Neuronal stem cell (in vitro differentiated cells): ENCODE results near the gene CCS.

ENCODE experiments used
- DNase-seq: peaks from one replicate; pipeline ENCODE4 v3.0.0-alpha.2; 2013; ENCODE audit warnings: low spot score
- H2AFZ ChIP-seq: one replicate; pipeline ENCODE4 v1.6.1; 2013; ENCODE audit warnings: mild to moderate bottlenecking, low read length, inconsistent platforms
- H2AK5ac ChIP-seq: 2 replicates; pipeline ENCODE4 v1.6.1; 2013; ENCODE audit warnings: low read depth, mild to moderate bottlenecking, inconsistent platforms, low read length, moderate library complexity, mixed read lengths
- H2BK120ac ChIP-seq: 2 replicates; pipeline ENCODE4 v1.6.1; 2013; ENCODE audit warnings: low read depth, mild to moderate bottlenecking, inconsistent platforms, low read length, moderate library complexity, mixed read lengths
- H2BK12ac ChIP-seq: one replicate; pipeline ENCODE4 v1.6.1; 2013; ENCODE audit warnings: low read length, inconsistent platforms
- H2BK15ac ChIP-seq: 2 replicates; pipeline ENCODE4 v1.6.1; 2013; ENCODE audit warnings: mild to moderate bottlenecking, low read length, inconsistent platforms, mixed read lengths
- H2BK5ac ChIP-seq: one replicate; pipeline ENCODE4 v1.6.1; 2013; ENCODE audit warnings: inconsistent platforms, mild to moderate bottlenecking, low read length, moderate library complexity
- H3K14ac ChIP-seq: one replicate; pipeline ENCODE4 v1.6.1; 2013; ENCODE audit warnings: low read length, inconsistent platforms
- H3K18ac ChIP-seq: 2 replicates; pipeline ENCODE4 v1.6.1; 2013; ENCODE audit warnings: low read length, inconsistent platforms
- H3K23ac ChIP-seq: 2 replicates; pipeline ENCODE4 v1.6.1; 2013; ENCODE audit warnings: low read depth, mild to moderate bottlenecking, mixed read lengths, low read length, inconsistent platforms; ENCODE audit not compliant: poor library complexity
- H3K27ac ChIP-seq: replicated peaks from 3 replicates; pipeline ENCODE4 v1.5.1; 2013; ENCODE audit warnings: low read length, inconsistent platforms
- H3K27me3 ChIP-seq, 3 experiments: 2 replicates each; pipeline ENCODE4 v1.6.1; 2013; ENCODE audit warnings: low read length in 3 of 3, mild to moderate bottlenecking in 2 of 3, inconsistent platforms in 1 of 3, low read depth in 1 of 3, mixed read lengths in 1 of 3, moderate library complexity in 1 of 3; ENCODE audit not compliant: control insufficient read depth in 3 of 3, insufficient read depth in 3 of 3
- H3K36me3 ChIP-seq, 2 donors: replicated peaks in 1 of 2; 2 replicates each; pipeline ENCODE4 v1.6.1; 2013; ENCODE audit warnings: low read length in 2 of 2; ENCODE audit not compliant: control insufficient read depth in 2 of 2, insufficient read depth in 2 of 2
- H3K4ac ChIP-seq: 2 replicates; pipeline ENCODE4 v1.6.1; 2013; ENCODE audit warnings: inconsistent platforms, mild to moderate bottlenecking, low read length, moderate library complexity
- H3K4me1 ChIP-seq, 2 donors: 1 replicate in 1 of 2; 2 replicates in 1 of 2; pipeline ENCODE4 v1.6.1; 2013; ENCODE audit warnings: low read length in 2 of 2, low read depth in 1 of 2; ENCODE audit not compliant: control insufficient read depth in 2 of 2, insufficient read depth in 1 of 2
- H3K4me2 ChIP-seq: one replicate; pipeline ENCODE4 v1.6.1; 2013; ENCODE audit warnings: mild to moderate bottlenecking, low read length, inconsistent platforms; ENCODE audit not compliant: insufficient read depth, poor library complexity, severe bottlenecking
- H3K4me3 ChIP-seq, 2 donors: 2 replicates each; pipeline ENCODE4 v1.5.1; 2013; ENCODE audit warnings: low read length in 2 of 2, mild to moderate bottlenecking in 2 of 2, inconsistent platforms in 1 of 2, moderate library complexity in 1 of 2
- H3K79me1 ChIP-seq: one replicate; pipeline ENCODE4 v1.6.1; 2013; ENCODE audit warnings: low read depth, mild to moderate bottlenecking, inconsistent platforms, low read length, moderate library complexity
- H3K9ac ChIP-seq: one replicate; pipeline ENCODE4 v1.6.1; 2013; ENCODE audit warnings: mild to moderate bottlenecking, low read depth, low read length, inconsistent platforms; ENCODE audit not compliant: poor library complexity
- H3K9me3 ChIP-seq, 2 donors: replicated peaks in 1 of 2; 2 replicates each; pipeline versions ENCODE3 to v1.6.1; 2013; ENCODE audit warnings: low read length in 2 of 2, mild to moderate bottlenecking in 2 of 2, inconsistent platforms in 1 of 2, low read depth in 1 of 2, mixed read lengths in 1 of 2, moderate library complexity in 1 of 2; ENCODE audit not compliant: control insufficient read depth in 2 of 2, insufficient read depth in 1 of 2
- H4K8ac ChIP-seq: one replicate; pipeline ENCODE4 v1.6.1; 2013; ENCODE audit warnings: low read depth, mild to moderate bottlenecking, inconsistent platforms, low read length, moderate library complexity
- H4K91ac ChIP-seq: one replicate; pipeline ENCODE4 v1.6.1; 2013; ENCODE audit warnings: low read length, low read depth, mild to moderate bottlenecking, inconsistent platforms; ENCODE audit not compliant: poor library complexity
- WGBS, 2 donors: extraction: QIAGEN DNeasy Blood & Tissue Kit; methylation state at CpG; one replicate each; pipeline ENCODE4 v1.1.7; 2013; ENCODE audit warnings: missing lambda C conversion rate in 2 of 2, mixed read lengths in 1 of 2; ENCODE audit not compliant: insufficient read length in 2 of 2, insufficient replicate concordance in 1 of 2; ENCODE audit errors: extremely low coverage in 2 of 2; 5-methylcytosine and 5-hydroxymethylcytosine counted together

The CCS gene

GRCh38 chr11:66567787-66568123 lies 25.2 kb upstream of the CCS start:
- WGBS, 2 donors: no CpG with 5 or more reads among the region's 15 CpGs

DNA sequence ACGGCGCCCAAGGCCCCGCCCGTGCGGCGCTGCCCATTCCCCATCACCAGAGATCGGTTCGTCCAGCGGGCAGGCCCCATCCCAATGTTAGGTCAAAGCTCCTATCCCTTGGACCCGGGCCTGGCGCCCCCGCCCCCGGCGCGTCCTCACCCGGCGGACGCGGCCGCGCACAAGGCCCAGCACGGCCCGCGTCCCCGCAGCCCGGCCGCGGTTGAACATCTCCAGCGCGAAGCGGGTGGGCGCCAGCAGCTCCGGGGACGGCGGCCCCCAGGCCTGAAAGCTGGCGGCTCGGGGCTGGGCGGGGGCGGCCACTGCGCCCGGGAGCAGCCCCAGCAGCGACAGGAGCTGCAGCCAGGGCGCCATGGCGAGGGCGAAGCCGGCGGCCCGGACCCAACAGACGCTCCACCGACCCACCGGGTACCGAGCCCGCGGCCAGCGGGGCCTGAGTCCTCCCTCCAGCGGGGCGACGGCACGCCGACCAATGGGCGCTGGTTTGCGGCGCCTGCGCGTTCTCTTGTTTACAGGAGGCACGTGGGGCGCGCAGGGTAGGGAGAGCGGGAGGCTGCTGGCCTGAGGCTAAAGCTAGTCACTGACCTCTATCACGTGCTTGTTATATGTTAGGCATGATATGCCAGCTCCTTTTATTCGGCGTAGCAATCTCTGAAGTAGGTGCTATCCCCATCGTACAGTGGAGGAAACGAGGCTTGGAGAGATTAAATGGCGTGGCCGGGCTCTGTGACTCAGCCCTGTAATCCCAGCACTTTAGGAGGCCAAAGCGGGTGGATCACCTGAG lies 24.7 kb upstream of the CCS start, which contains the start of gene CTSF:
TSS of gene CTSF (minus strand) at position 483 of the 793 bp plus-strand sequence. CDS start at position 363, 120 bp downstream.
- WGBS, 2 donors: no CpG with 5 or more reads among the region's 77 CpGs
- H3K79me1 ChIP-seq: no peaks in the 10 kb centered on the region
- H3K4me1 ChIP-seq: peaks cover 9 to 13% of the 10 kb centered on the region in 2 donors
- H2BK12ac ChIP-seq: peak within 1 kb of the TSS; percentile 8
- no peak within 1 kb of the TSS for H2BK5ac ChIP-seq
- no peak for DNase-seq
- peak within 1 kb of the TSS; percentile 56 for H3K14ac ChIP-seq
- H4K91ac ChIP-seq: no peak within 1 kb of the TSS
- peaks cover 0 to 4% (median 0%) of the 10 kb centered on the region in 3 experiments for H3K27me3 ChIP-seq
- H3K4ac ChIP-seq: no peak within 1 kb of the TSS
- no peak within 1 kb of the TSS for H2BK15ac ChIP-seq
- H3K9me3 ChIP-seq: no peaks in the 10 kb centered on the region
- H2AFZ ChIP-seq: no peak within 1 kb of the TSS
- no peak within 1 kb of the TSS for H2BK120ac ChIP-seq
- no peak within 1 kb of the TSS for H3K23ac ChIP-seq
- H3K9ac ChIP-seq: peak within 1 kb of the TSS; percentile 4
- no peaks in the 10 kb centered on the region for H3K36me3 ChIP-seq
- peak within 1 kb of the TSS; percentile 56 for H3K18ac ChIP-seq
- H3K4me3 ChIP-seq: peak within 1 kb of the TSS in 1 of 2 donors; percentile 55
- H4K8ac ChIP-seq: peak within 1 kb of the TSS; percentile 82
- peak within 1 kb of the TSS; percentile 4 for H3K4me2 ChIP-seq
- H3K27ac ChIP-seq: no peak within 1 kb of the TSS
- H2AK5ac ChIP-seq: peak within 1 kb of the TSS; percentile 27

More at GRCh38 chr11:66567787-66568123, 25.2 kb upstream of the CCS start:
- H3K36me3 ChIP-seq: no peaks in the 10 kb centered on the region
- no peak overlapping the region for H2BK12ac ChIP-seq
- H3K27ac ChIP-seq: no peak overlapping the region
- H3K4me2 ChIP-seq: no peak overlapping the region
- no peak for DNase-seq
- H3K79me1 ChIP-seq: no peaks in the 10 kb centered on the region
- H4K8ac ChIP-seq: no peak overlapping the region
- H2BK15ac ChIP-seq: no peak overlapping the region
- H3K4ac ChIP-seq: no peak overlapping the region
- H2AK5ac ChIP-seq: no peak overlapping the region
- no peak overlapping the region for H3K4me3 ChIP-seq
- H3K18ac ChIP-seq: peak overlapping the region; percentile 19
- H4K91ac ChIP-seq: no peak overlapping the region
- no peak overlapping the region for H3K23ac ChIP-seq
- H3K9me3 ChIP-seq: no peaks in the 10 kb centered on the region
- H2BK5ac ChIP-seq: no peak overlapping the region
- no peak overlapping the region for H2AFZ ChIP-seq
- no peak overlapping the region for H3K14ac ChIP-seq
- no peak overlapping the region for H3K9ac ChIP-seq
- no peak overlapping the region for H2BK120ac ChIP-seq
- peaks cover 0 to 6% (median 0%) of the 10 kb centered on the region in 3 experiments for H3K27me3 ChIP-seq
- peaks cover 9 to 13% of the 10 kb centered on the region in 2 donors for H3K4me1 ChIP-seq

DNA sequence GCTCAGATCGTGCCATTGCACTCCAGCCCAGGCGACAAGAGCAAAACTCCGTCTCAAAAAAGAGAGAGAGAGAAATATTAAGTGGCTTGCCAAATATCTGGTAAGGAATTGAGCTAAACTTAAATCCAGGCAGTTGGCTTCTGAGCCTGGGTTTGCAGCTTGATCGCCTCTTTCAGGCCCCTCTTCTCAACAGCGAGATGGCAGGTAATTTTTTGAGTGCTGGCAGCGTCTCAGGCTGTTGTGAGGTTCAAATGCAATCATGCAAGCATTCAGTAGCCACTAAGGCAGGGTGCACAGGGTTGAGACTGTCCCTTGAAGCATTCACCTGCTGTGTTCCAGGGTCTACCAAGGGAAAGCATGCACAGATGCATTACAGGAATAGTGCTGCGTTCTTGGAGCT lies 23.9 kb upstream of the CCS start:
- H3K4me2 ChIP-seq: no peak overlapping the region
- no peak overlapping the region for H2AK5ac ChIP-seq
- no peak overlapping the region for H2BK15ac ChIP-seq
- H3K27me3 ChIP-seq: peaks cover 0 to 4% (median 0%) of the 10 kb centered on the region in 3 experiments
- H3K27ac ChIP-seq: no peak overlapping the region
- H3K14ac ChIP-seq: peak overlapping the region; percentile 56
- no peak overlapping the region for H3K4me3 ChIP-seq
- WGBS, 2 donors: no CpG with 5 or more reads among the region's 7 CpGs
- no peak overlapping the region for H3K23ac ChIP-seq
- no peak overlapping the region for H2AFZ ChIP-seq
- H3K79me1 ChIP-seq: no peaks in the 10 kb centered on the region
- H4K8ac ChIP-seq: peak overlapping the region; percentile 82
- peak overlapping the region; percentile 56 for H3K18ac ChIP-seq
- no peak overlapping the region for H4K91ac ChIP-seq
- peaks cover 9 to 13% of the 10 kb centered on the region in 2 donors for H3K4me1 ChIP-seq
- no peaks in the 10 kb centered on the region for H3K9me3 ChIP-seq
- no peak for DNase-seq
- no peaks in the 10 kb centered on the region for H3K36me3 ChIP-seq
- H2BK12ac ChIP-seq: no peak overlapping the region
- no peak overlapping the region for H3K4ac ChIP-seq
- no peak overlapping the region for H2BK120ac ChIP-seq
- H2BK5ac ChIP-seq: no peak overlapping the region
- H3K9ac ChIP-seq: no peak overlapping the region

- Histone ChIP-seq H2BK15ac (no peak overlapping the region), H3K4me3 (no peak overlapping the region), H3K27ac (no peak overlapping the region), H3K27me3 (no peaks in the 10 kb centered on the region), H3K23ac (no peak overlapping the region), H2AFZ (peak overlapping the region; percentile 70), H3K4me2 (no peak overlapping the region), H3K79me1 (no peaks in the 10 kb centered on the region), H2BK5ac (no peak overlapping the region), H3K4ac (no peak overlapping the region), H4K8ac (no peak overlapping the region), H3K18ac (no peak overlapping the region), H3K14ac (no peak overlapping the region), H3K9ac (no peak overlapping the region), H3K9me3 (no peaks in the 10 kb centered on the region), H2BK120ac (no peak overlapping the region), H2BK12ac (no peak overlapping the region), H2AK5ac (no peak overlapping the region), H3K4me1 (peaks cover 6 to 13% of the 10 kb centered on the region in 2 donors), H3K36me3 (no peaks in the 10 kb centered on the region), H4K91ac (no peak overlapping the region)
- no CpG with 5 or more reads among the region's 5 CpGs for WGBS, 2 donors
- no peak for DNase-seq
These were observed 22.7 kb upstream of the CCS start for GRCh38 chr11:66570079-66570849.
